ENCODE results near the gene CAAP1.
"Not testable (repeated sequence)": the region's sequence is repeated elsewhere in the genome, so short reads cannot be mapped to it uniquely, and the experiment has no call there.

The CAAP1 gene

GRCh38 chr9:26880262-26880661, 12.3 kb downstream of the CAAP1 start:
- peaks cover 5% of the 10 kb centered on the region; the same call in 1 of the 2 replicates for H3K9me3 ChIP-seq (ENCODE audit: low read length)
- no peaks in the 10 kb centered on the region for H3F3A ChIP-seq (ENCODE audit: insufficient read depth, low read length)
- no peak overlapping the region for H3K9ac ChIP-seq (ENCODE audit: low read length)
- no peak overlapping the region for H3K4me2 ChIP-seq (ENCODE audit: low read length)
- H3K4me1 ChIP-seq (ENCODE audit: insufficient read depth, low read length, severe bottlenecking) = no peaks in the 10 kb centered on the region
- no peak for TF ChIP-seq CTCF (IDR thresholded peaks at IDR 0.05; ENCODE audit: low read length)
- TF ChIP-seq EZH2 (IDR thresholded peaks at IDR 0.05; ENCODE audit: borderline replicate concordance, low read length) = no peak
- H3K79me2 ChIP-seq (ENCODE audit: insufficient read depth, low read length) = peaks cover 4% of the 10 kb centered on the region; the same call in 1 of the 2 replicates
- H3K4me3 ChIP-seq (ENCODE audit: low read depth, low read length, poor library complexity, severe bottlenecking) = no peak overlapping the region
- H3K36me3 ChIP-seq (ENCODE audit: insufficient read depth, low read length) = peaks cover 96% of the 10 kb centered on the region
- no peak overlapping the region for H3K27ac ChIP-seq (ENCODE audit: low read depth, low read length, poor library complexity, severe bottlenecking)
- H4K20me1 ChIP-seq (ENCODE audit: insufficient read depth, low read length) = no peaks in the 10 kb centered on the region
- H3K9me2 ChIP-seq (ENCODE audit: low read depth, low read length) = no peaks in the 10 kb centered on the region
- H3K27me3 ChIP-seq (ENCODE audit: insufficient read depth, low read length) = no peaks in the 10 kb centered on the region
- no peak overlapping the region for H2AFZ ChIP-seq (ENCODE audit: low read length)

- H3K4me2 ChIP-seq (ENCODE audit: low read length); H3K9ac ChIP-seq (ENCODE audit: low read length); H4K20me1 ChIP-seq (ENCODE audit: insufficient read depth, low read length); H3K9me3 ChIP-seq (ENCODE audit: low read length); H3K79me2 ChIP-seq (ENCODE audit: insufficient read depth, low read length); H2AFZ ChIP-seq (ENCODE audit: low read length); H3K4me1 ChIP-seq (ENCODE audit: insufficient read depth, low read length, severe bottlenecking); H3K9me2 ChIP-seq (ENCODE audit: low read depth, low read length); H3F3A ChIP-seq (ENCODE audit: insufficient read depth, low read length); H3K4me3 ChIP-seq (ENCODE audit: low read depth, low read length, poor library complexity, severe bottlenecking); H3K27me3 ChIP-seq (ENCODE audit: insufficient read depth, low read length); H3K27ac ChIP-seq (ENCODE audit: low read depth, low read length, poor library complexity, severe bottlenecking): not testable (repeated sequence)
- peaks cover 82% of the 10 kb centered on the region for H3K36me3 ChIP-seq (ENCODE audit: insufficient read depth, low read length)
Observed at GRCh38 chr9:26875155-26875554, 17.4 kb downstream of the CAAP1 start.

GRCh38 chr9:26870292-26870691, 22.3 kb downstream of the CAAP1 start:
- H4K20me1 ChIP-seq (ENCODE audit: insufficient read depth, low read length) = no peaks in the 10 kb centered on the region
- H3F3A ChIP-seq (ENCODE audit: insufficient read depth, low read length) = no peaks in the 10 kb centered on the region
- no peak overlapping the region for H3K27ac ChIP-seq (ENCODE audit: low read depth, low read length, poor library complexity, severe bottlenecking)
- H2AFZ ChIP-seq (ENCODE audit: low read length) = no peak overlapping the region
- H3K9me3 ChIP-seq (ENCODE audit: low read length) = no peaks in the 10 kb centered on the region
- no peak for TF ChIP-seq EZH2 (IDR thresholded peaks at IDR 0.05; ENCODE audit: borderline replicate concordance, low read length)
- no peak for TF ChIP-seq CTCF (IDR thresholded peaks at IDR 0.05; ENCODE audit: low read length)
- no peaks in the 10 kb centered on the region for H3K4me1 ChIP-seq (ENCODE audit: insufficient read depth, low read length, severe bottlenecking)
- no peak overlapping the region for H3K4me3 ChIP-seq (ENCODE audit: low read depth, low read length, poor library complexity, severe bottlenecking)
- H3K4me2 ChIP-seq (ENCODE audit: low read length) = no peak overlapping the region
- H3K9me2 ChIP-seq (ENCODE audit: low read depth, low read length) = no peaks in the 10 kb centered on the region
- H3K9ac ChIP-seq (ENCODE audit: low read length) = no peak overlapping the region
- peaks cover 72% of the 10 kb centered on the region for H3K36me3 ChIP-seq (ENCODE audit: insufficient read depth, low read length)
- H3K79me2 ChIP-seq (ENCODE audit: insufficient read depth, low read length) = no peaks in the 10 kb centered on the region
- H3K27me3 ChIP-seq (ENCODE audit: insufficient read depth, low read length) = no peaks in the 10 kb centered on the region

- no peak overlapping the region for H3K9ac ChIP-seq (ENCODE audit: low read length)
- H3K9me2 ChIP-seq (ENCODE audit: low read depth, low read length) = no peaks in the 10 kb centered on the region
- H3K4me2 ChIP-seq (ENCODE audit: low read length) = no peak overlapping the region
- H3K79me2 ChIP-seq (ENCODE audit: insufficient read depth, low read length) = no peaks in the 10 kb centered on the region
- H3K27ac ChIP-seq (ENCODE audit: low read depth, low read length, poor library complexity, severe bottlenecking) = no peak overlapping the region
- no peaks in the 10 kb centered on the region for H4K20me1 ChIP-seq (ENCODE audit: insufficient read depth, low read length)
- TF ChIP-seq EZH2 (IDR thresholded peaks at IDR 0.05; ENCODE audit: borderline replicate concordance, low read length) (no peak), CTCF (IDR thresholded peaks at IDR 0.05; ENCODE audit: low read length) (peak; percentile 38)
- no peaks in the 10 kb centered on the region for H3K9me3 ChIP-seq (ENCODE audit: low read length)
- peaks cover 52% of the 10 kb centered on the region for H3K36me3 ChIP-seq (ENCODE audit: insufficient read depth, low read length)
- no peaks in the 10 kb centered on the region for H3F3A ChIP-seq (ENCODE audit: insufficient read depth, low read length)
- H2AFZ ChIP-seq (ENCODE audit: low read length) = no peak overlapping the region
- H3K4me3 ChIP-seq (ENCODE audit: low read depth, low read length, poor library complexity, severe bottlenecking) = no peak overlapping the region
- no peaks in the 10 kb centered on the region for H3K4me1 ChIP-seq (ENCODE audit: insufficient read depth, low read length, severe bottlenecking)
- H3K27me3 ChIP-seq (ENCODE audit: insufficient read depth, low read length) = no peaks in the 10 kb centered on the region
Observed at GRCh38 chr9:26863074-26863473, 29.5 kb downstream of the CAAP1 start.
